ENCODE measurements around the gene PDHB.

Gene PDHB

DNA sequence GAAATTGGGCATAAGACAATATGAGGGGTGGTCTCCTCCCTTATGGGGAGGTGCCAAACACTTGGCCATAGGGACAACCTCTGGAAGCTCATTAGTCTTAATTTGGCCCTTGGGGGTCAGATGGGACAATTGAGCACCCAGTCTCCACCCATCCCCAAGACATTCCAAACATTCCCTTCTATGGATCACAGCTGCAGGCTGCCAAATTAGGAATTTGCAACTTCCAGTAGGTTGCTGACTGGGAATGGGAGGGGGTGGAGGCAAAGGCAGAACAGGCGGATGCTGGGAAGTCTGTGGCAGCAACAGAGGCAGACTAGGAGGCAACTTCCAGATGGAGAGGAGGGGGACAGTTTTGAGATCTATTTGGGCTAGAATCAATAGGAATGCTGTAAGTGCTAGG, 1.4 kb upstream of the PDHB start:
- no peak for DNase-seq

DNA sequence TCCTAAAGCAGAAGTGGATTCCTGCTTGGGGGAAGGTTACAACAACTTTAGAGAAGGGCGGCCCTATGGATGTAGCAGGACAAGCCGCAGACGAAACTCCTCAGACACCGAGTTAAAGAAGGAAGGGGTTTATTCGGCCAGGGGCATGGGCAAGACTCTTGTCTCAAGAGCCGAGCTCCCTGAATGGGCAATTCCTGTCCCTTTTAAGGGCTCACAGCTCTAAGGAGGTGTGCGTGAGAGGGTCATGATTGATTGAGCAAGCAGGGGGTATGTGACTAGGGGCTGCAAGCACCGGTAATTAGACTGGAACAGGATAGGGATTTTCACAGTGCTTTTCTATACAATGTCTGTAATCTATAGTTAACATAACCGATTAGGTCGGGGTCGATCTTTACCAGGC, 879 bp upstream of the PDHB start:
- no peak for DNase-seq

DNA sequence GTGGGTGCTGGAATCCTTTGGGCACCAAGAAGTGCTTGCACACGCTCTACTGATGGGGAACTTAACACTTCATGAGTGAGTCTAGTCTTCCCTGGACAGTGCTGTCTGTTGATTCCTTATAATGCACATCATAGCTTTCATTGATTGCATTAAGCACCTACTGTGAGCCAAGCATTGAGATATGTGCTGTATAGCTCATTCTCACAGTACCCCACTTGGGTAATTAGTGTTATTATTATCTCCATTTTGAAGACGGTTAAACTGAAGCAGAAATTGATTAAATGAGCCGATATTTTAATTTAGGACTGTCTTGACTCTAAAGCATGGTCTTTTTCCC, 504 bp upstream of the PDHB start:
- no peak for DNase-seq

DNA sequence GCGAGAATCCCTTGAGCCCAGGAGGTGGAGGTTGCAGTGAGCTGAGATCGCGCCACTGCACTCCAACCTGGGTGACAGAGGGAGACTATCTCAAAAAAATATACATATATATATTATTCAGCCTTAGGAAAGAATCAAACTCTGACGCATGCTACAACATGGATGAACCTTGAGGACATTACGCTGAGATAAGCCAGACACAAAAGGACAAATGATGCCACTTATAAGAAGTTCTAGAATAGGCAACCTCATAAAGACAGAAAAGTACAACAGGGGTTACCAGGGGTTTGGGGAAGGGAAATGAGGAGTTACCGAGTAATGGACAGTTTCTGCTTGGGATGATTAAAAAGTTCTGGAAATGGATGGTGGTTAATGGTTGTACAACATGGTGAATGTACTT, 727 bp downstream of the PDHB start:
- no peak for DNase-seq

DNA sequence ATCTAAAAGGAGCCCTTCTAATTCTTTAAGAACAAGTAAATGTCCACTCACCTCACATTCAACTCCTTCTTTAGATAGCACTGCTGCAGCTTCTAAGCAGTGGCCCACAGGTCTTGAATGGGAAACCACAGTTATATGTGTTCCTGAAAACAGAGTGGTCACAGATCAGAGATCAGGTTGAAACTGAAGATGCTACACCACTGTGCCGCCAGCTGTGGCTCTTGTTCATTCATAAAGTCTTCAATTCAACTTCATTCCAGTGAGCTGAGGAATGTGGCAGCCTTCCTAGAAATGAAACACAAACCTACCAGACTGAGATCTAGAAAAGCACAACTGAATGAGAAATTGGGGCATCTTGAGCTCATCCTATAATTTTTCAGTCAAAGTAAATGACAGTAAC, 4.0 kb downstream of the PDHB start:
- no peak for DNase-seq

DNA sequence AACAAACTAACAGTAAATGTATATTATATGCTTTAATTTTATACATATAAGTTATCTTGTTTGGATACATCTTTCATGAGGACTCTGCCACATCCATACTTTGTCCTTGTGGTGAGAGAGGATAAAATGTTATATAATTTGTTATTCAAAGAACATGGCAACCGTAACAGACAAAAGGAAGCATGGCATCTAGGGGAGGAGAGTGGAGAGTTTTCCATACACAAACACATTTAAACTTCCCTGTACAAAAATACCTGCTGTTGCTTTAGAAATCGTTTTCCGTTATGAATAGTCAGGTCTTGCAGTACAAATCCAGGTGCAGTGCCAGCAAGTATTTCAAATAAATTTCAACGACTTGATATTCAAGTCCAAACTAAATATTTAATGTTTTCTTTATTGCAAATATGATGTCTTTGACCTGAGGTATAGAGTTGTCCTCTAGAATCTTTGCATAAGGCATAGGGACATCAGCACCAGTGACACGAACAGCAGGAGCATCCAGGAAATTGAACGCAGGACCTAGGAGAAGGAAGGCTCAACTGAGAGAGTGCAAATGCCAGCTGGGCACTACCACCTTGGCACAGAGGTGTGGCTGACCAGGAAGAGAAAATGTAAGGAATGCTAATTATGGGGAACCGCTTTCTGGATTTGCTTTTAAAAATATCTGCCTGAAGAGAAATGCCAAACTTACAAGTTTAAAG, 5.8 kb downstream of the PDHB start:
- no peak for DNase-seq

DNA sequence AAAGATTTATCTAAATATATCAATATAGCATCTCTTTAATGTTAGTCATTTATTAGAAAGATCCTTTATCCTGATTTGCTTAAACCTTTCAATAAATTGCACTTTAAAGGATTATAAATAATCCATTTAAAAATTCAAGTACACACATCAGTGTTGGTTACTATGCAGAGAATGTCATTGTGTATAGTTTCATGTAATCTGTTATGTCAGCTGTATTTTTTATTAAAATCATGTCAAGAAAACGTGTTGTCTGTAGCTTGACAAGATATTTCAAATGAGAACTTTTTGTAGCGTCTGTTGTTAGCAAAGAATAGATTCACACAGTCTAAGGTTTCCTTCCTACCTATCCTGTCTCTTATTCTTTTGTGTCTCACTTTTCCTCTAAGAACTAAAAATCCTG, 7.8 kb downstream of the PDHB start:
- DNase-seq = no peak

DNA sequence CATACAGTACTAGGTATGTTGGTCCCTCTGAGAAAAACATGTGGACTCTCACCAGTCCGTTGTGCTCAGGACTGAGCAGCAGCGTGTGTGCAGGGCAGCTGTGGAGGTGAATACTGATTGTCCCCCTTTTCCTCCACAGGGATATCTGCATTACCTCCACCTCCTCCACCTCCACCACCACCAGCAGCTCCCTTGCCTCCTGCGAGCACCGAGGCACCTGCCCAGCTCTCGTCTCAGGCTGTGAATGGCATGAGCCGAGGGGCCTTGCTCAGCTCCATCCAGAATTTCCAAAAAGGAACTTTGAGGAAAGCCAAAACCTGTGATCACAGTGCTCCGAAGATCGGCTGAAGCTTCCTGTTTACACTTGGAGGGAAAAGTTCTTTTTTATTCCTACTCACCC, 9.0 kb downstream of the PDHB start:
- no peak for DNase-seq

DNA sequence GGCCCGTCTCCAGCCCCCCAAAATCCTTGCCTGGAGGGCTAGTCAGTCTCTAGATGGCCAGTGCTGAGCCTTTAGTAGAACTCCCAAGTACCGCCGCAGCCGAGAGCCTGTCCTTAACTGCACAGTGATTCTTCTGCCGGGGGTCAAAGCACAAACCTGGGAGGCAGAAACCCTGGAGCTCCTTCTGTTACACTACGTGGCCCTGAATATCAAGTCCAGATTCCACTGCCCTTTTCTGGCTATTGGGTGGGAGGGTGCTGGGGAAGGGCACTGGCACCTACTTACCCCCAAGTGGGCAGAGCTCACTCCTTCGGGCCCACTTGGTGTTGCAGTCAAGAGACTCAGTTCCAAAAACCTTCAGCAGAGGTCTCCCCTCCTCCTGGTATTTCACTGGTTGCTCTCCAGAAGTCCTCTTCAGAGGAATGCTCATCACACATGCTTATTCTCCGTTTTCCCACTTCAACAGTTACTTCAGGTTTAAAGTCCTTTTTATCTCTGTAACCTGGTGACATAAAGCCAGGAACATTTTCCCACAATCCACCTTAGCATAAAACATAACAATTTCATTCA, 10.8 kb downstream of the PDHB start:
- DNase-seq = no peak

DNA sequence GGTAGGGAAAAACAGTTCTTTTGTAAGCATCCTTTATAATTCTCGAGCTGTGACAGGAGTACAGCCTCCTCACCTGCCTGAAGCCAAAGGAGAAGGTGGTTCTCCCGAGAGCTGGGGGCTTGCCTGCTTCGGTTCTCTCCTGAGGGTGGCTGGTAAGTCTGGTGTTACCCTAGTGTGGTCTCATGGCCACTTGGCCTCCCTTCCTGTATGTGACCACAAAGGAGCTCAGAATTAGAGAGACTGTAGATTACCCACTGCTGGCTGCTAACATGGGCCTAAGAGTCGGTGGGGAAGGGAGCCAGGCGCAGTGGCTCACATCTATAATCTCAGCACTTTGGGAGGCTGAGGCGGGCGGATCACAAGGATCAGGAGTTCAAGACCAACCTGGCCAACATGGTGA, 12.6 kb downstream of the PDHB start:
- DNase-seq = no peak

DNA sequence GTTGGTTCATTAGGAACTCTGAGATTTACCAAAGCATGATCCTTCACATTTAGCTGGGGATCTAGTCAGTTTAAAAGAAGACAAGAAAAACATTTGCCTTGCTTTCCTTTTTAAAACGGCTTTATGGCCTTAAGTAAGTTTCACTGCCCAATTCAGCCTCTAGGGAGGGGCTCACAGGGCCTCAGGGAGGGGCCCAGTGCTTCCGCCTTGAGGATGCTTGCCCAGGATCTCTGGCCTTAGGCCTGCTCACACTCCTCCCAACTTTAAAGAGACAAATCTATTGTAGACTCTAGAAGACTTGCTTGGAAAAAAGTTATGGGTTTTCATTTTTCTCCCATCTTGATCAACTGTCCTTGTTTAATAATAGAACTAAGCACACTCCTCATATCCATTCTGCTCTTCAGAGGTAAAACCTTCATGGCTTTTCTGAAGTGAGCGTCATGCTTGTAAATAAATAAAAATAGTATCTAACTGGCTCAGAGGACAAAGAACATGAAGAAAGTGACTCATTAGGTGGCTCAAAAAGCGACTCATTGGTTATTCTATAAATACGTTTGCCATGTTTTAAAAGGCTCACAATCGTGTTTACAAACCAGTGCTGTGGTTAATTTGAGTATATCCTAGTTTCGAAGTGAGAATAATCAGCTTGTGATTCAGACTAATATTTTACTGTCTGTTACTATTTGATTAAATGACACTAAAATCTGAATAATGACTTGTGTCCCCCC, 13.7 kb downstream of the PDHB start:
- DNase-seq = no peak

DNA sequence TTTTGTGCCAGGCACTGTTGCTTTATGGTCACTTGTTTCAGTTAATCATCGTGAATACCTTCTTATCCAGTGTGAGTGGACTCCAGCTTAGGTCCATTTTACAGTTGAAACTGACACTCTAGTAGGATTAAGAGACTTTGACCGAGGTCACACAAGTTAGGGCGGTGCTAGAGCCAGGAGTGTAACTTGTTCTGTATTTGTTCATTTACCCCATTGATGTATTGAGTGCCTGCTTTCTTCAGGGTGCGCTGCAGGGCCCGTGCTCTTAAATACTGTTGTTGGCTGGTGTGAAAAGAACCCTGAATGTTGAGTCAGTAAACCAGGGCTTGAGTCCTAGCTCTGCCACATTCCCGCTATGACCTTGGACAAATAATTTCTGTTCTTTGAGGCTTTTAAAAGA, 15.4 kb downstream of the PDHB start:
- no peak for DNase-seq

DNA sequence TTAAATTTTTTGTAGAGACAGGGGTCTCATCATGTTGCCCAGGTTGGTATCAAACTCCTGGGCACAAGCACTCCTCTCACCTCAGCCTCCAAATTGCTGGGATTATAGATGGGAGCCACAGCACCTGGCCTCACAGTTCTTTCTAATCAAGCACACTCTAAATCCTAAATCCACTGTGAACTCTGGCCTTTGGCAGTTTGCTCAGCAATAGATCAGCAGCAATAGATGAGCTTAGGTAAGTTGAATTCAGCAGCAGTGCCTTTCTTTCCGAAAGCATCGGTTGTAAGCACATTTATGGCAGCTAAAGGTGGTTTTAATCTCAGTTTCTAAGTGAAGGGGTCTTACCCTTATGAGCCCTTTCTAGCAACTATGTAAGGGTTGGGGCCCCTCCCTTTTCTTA, 16.6 kb downstream of the PDHB start:
- DNase-seq = no peak

DNA sequence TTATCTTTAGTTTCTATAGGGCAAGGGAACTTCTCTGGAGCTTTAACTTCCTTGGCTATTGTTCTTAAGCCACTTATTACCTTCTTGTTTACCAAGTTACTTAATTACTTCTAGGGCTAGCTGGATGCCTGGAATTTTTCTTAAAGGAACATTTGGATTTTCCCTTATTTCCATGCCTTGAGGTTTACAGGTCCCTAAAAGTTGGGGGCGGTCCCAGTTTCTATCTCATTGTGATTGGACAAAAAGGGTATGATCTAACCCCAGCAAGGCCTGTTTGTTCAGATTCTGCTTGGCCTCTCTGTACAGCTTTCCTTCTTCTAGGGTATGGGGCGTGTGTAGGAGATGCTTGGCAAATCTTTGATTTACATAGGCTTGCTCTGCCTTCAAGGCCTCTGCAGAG, 17.4 kb downstream of the PDHB start:
- no peak for DNase-seq

DNA sequence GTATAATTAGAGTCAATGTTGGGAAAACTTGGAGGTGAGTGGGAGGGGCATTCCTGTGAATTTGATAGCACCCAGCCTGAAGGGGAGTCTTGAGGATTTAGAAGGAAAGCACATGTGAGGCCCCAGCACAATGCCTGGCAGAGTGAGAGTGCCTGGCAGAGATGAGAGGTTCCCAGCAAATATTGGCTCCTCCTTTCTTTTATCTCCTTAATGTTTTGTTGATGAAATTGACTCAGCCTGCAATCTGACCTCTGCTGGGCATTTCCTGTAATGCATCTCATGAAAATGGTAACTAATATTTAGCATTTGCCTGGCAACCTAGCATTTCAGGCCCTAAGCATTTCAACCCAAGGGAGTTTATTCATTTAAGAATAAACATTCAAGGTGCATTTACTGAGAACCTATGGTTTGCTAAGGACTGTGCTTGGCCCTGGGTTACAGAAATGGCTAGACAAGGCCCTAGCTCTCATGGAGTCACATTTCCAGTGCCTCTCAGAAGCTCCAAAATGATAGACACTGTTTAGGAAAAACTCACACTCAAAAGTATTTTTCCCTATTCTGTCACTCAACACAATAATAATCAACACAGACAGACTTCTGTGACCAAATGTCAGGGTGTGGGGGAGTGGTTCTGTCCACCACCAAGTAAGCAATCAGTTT, 19.0 kb downstream of the PDHB start:
- peak; percentile 82 to 86 for DNase-seq

DNA sequence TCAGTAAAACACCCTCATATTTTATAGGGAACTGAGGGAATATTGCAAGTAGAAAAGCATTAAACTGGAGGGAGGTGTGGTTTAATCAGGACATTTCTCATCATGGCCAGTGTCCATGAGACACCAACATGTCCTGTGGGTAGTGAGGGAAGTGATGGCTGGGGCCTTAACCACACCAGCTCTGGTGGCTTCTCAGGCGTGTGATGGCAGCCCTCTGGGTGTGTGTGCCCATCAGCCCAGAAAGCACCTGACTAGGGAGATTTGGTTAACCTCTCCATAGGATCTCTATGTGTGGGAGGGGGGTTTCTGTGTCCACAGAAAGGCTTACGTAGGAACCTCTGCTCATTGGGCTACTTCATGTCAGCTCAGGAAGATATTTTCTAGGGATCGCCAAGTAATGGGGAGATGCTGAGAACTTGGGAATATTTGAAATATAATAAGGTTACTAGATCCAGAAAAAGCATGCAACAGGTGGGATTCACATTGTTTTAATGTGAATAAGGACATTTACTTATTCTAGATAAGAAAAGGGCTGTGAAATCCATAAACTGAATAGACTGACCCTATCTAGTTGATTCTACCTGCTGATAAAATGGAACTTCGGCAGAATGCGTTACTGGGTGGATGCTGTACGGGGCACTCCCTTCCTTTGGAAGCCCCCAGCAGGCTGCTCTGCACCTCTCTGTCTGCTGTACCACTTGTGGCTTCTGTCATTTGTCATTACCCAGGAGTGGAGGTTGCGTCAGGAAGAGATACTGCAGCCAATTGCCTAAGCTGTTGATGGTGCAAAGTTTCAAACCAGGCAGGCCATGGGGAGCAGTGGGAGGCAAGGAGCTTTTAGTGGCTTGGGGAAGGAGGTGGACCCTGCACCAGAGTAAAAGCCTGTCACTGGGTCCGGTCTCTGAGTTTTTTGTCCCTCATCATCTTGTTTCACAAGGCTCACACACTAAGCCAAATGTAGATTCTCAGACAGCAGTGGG, 21.5 kb downstream of the PDHB start:
- DNase-seq = peak in 1 of 2 experiments; percentile 17

DNA sequence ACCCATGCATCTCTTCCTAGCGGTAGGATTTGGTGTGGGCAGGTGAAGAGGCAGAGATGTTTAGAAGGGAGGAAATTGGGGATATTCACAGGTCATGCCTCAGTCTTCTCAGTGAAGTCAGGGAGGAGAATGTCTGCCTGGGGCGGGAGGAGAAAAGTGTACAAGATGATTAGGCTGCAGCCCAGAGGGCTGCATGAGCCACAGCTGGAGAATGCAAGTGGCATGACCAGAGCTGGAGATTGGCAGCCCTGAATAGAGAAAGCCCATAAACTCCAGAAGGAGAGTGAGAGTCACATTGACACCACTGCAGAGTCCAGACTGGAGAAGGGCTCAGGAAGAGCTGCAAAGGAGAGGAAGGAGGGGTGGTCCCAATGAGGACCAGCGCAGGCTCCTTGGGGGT, 22.6 kb downstream of the PDHB start:
- no peak for DNase-seq

DNA sequence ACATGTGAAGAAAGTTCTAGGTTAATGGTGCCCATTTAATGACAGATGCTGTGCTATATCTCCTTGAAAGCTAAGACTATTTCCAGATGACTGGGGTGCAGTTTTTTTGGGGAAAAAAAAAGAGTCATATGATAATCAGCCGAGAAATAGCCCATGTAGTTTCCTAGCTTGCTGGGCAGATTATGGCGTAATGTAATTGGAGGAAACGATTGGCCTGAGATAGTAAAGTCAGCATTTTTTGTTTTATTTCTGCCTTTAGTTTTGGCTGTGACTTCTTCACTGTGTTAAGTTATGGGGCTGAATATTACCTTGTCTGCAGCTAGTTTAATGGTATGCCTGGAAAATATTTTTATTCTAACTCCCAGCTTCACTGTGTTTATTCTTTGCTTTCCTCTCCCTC, 24.0 kb downstream of the PDHB start:
- no peak for DNase-seq

DNA sequence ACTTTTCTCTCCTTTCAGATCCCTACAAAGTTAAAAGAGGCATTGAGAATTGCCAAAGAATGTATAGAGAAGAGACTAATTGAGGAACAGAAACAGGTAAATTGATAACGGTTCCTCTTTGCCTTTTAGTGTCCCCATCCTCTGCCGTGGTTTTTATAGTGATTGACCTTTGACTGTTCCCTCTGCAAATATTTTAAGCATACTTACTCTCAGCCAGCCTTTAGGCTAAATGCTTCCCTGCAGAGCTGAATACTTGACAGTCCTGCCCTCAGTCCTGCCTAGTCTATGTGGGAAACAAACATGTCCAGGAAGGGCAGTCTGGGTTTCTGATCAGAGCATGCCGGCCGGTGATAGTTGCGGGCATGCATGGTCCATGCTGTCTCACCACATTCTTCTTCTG, 24.7 kb downstream of the PDHB start:
- no peak for DNase-seq

DNA sequence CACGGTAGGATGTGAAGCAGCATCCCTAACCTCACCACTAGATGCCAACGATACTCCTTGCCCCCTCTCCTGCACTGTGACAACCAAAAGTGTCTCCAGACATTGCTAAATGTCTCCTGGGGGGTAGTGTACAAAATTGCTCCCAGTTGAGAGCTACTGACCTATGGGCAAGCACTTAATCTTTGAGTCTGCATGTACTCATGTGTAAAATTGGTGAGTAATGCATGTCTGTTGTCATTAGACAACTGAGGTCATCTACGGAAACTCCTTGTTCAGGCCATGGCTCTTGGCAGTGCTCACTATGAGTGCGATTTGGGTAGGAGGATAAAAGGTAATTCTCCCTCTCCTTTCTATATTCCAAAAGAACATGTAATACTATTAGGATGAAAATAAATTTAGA, 29.2 kb downstream of the PDHB start:
- DNase-seq = no peak

DNA sequence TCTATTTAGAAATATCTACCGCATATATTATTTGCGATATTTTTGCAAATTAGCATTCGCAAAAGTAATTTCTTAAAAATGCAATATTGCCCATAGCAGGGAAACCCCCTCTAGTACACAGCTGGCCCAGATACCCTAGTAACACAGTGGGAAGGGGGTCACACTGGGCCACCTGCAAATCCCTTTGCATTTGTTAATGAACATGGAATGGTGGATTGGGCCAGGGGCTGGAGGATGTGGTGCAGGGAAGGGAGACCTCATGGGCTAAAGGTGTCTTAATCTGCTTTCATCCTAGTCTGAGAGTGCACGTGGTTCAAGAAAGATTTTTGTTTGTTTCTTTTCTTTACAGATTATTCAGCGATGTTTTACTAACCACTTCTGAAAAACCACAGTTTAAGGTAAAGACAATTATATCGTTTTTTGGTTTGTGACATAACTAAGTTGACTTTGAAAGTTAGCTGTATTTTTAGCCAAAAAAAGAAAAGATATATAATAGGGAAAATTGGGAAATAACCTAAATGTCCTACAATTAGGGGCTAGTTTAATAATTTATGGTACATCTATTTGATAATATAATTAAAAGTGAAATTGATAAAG, 30.0 kb downstream of the PDHB start:
- DNase-seq = no peak

DNA sequence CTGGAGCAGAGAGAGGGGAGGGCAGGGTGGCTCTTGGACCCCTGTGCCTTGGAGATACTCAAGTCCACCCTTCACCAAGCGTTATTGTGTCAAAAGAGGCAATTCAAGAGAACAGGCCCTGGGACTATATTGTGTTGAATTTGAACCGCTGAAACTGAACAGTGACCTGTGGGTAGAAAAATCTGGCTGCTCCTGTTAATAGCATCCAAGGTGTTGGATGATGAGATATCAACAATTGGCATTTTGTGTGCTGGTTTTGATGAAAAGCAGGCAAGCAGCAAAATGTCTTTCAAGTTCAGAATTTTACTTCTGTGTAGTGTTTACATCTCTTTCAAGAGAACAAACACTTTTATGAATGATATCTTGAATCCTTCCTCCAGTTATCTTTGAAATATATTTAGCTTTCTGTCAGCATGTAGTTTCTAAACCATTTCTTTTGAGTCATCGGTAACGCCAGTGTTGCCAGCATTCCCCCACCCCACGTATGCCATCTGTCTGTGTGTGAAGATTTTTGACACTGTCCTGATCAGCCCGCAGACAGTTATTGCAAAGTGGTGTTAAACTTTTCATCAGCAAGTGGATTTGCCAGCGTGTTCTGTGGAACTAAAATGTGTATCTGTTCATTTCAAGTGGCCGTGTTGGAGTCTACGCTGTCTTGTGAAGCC, 34.8 kb downstream of the PDHB start:
- no peak for DNase-seq

All from AML-193 (cell line).